ENCODE results near the gene NT5M. TPM values are rescaled to one million over a fixed set of nuclear protein-coding genes. Genes with fewer than 3 reads are reported as not detected.
A peak's percentile ranks its signal among the peaks of the same experiment; 100 is the strongest.

NT5M gene
- total RNA-seq, 1 donor from 2014 or later, result 5.9 TPM

DNA sequence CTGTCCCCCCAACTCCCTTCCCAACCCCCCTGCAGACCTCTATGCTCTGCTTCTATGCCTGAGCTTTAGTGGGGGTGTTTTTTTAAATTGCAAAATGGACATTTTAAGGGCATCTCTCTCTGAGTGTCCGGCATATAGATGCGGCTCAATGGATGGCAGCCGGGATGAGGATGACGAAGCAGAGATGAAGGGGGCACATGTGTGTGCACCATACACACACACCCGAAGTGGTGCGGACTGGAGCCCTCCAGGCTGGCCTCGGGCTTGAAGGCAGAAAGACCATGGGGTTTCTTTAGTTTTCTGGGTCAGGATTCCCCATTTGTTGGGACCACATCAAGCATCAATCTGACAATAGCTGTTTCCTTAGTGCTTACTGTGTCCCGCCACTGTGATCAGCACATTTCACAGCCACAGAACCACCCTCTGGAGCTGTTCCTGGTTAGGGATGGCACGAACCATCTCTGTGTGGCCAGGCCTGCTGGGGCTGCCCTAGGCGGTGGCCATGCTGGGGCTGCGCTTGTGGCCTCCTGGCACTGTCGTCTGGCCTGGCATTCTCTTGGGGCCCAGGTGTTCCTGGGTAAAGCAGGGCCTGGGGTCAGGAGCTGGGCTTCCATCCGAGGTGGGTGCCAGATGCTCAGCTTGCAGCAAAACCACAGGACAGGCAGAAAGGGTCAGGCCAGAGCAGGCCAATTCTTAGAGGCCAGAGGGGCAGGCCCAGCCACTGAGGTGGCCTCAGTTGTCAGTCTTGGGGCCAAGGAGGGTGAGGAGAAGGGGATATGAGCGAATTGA, 49.9 kb downstream of the NT5M start:
- Mint-ChIP-seq H3K9me3 (no peaks in the 10 kb centered on the region), H3K4me3 (no peak overlapping the region), H3K4me1 (ENCODE audit: unreplicated experiment) (peaks cover 12% of the 10 kb centered on the region), H3K27ac (no peak overlapping the region), H3K36me3 (no peaks in the 10 kb centered on the region), H3K27me3 (no peaks in the 10 kb centered on the region)
- TF ChIP-seq, protein P1, sequence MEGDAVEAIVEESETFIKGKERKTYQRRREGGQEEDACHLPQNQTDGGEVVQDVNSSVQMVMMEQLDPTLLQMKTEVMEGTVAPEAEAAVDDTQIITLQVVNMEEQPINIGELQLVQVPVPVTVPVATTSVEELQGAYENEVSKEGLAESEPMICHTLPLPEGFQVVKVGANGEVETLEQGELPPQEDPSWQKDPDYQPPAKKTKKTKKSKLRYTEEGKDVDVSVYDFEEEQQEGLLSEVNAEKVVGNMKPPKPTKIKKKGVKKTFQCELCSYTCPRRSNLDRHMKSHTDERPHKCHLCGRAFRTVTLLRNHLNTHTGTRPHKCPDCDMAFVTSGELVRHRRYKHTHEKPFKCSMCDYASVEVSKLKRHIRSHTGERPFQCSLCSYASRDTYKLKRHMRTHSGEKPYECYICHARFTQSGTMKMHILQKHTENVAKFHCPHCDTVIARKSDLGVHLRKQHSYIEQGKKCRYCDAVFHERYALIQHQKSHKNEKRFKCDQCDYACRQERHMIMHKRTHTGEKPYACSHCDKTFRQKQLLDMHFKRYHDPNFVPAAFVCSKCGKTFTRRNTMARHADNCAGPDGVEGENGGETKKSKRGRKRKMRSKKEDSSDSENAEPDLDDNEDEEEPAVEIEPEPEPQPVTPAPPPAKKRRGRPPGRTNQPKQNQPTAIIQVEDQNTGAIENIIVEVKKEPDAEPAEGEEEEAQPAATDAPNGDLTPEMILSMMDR (conservative IDR thresholded peaks at IDR 0.05), result no peak
- no peak for DNase-seq (ENCODE audit: extremely low spot score, unreplicated experiment)

DNA sequence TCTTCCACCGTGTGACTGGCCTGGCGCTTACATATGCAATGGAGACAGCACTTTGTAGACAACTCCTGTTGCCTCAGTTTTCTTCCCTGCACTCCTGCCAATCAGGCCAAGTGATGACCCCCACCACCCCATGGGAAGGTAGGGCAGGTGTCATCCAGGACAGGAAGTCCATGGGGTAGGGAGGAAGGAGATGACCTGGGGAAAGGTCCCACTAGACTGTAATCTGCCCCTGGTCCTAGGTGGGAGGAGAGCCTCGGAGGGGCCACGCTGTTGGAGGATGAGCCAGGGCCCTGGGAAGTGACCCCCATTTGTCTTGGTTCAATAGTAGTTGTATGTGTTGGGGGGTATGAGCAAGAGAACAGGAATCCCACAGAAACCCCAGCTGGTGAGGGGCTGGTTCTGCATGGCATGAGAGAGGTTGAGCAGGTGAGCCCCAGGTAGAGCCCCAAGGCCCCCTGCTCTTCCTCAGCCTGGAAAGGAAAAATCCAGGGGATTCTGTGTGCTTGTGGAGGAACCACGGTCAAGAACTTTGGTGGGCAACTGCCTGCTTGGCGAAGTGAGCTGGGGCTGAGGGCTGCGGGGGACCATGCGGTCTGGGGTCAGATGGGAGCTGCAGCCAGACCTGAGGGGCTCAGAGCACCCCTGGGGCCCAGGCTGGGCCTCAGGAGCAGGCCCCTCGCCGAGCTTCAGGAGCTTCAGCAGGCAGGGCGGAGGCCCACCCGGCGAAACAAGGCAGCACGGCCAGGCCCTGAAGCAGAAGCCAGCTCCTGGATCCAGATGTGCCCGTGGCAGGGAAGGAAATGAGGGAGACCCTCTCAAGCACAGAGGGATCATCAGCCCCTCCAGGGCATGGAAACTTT, 50.7 kb downstream of the NT5M start:
- peaks cover 12% of the 10 kb centered on the region for H3K4me1 Mint-ChIP-seq (ENCODE audit: unreplicated experiment)
- no peak overlapping the region for H3K4me3 Mint-ChIP-seq
- no peak overlapping the region for H3K27ac Mint-ChIP-seq
- DNase-seq (ENCODE audit: extremely low spot score, unreplicated experiment), result no peak
- no peaks in the 10 kb centered on the region for H3K36me3 Mint-ChIP-seq
- TF ChIP-seq, protein P1 (conservative IDR thresholded peaks at IDR 0.05), result no peak
- peaks cover 3% of the 10 kb centered on the region for H3K27me3 Mint-ChIP-seq
- H3K9me3 Mint-ChIP-seq, result peaks cover 4% of the 10 kb centered on the region

DNA sequence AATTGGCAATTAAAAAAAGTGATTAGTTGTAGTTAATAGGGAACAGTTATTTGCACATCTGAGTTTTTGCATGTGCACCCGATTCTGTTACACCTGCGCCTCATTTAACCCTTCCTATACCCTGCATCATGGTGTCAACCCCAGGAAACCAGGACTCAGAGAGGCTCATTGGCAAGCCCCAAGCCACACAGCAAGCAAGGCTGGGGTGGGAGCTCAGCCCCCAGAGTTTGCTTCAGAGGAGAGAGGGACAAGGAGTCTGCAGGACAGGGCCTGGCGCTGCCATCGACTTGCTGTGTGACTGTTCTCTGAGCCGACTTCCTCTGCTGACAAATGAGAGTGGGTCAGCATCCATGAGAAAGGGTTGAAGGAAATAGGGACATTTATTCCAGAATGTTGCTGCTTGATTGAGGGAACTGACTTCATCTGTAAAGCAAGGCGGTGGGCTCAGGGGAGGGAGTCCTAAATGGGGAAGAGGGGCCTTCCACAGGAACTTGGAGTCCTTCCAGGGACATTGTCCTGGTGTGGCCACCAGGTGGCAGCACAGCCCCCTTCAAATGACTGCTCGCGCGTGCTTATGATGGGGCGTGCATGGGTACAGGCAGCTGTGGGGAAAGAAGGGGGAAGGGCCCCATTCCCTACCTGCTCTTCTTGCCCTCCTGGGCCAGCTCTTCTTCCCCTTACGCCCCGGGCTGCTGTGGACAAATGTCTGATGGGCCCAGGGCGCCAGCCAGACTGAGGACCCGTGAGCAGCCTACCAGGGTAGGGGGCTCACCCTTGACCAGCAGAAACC, 51.6 kb downstream of the NT5M start:
- H3K36me3 Mint-ChIP-seq, result no peaks in the 10 kb centered on the region
- no peak overlapping the region for H3K27ac Mint-ChIP-seq
- peak; percentile 84 for DNase-seq (ENCODE audit: extremely low spot score, unreplicated experiment)
- peaks cover 4% of the 10 kb centered on the region for H3K27me3 Mint-ChIP-seq
- TF ChIP-seq, protein P1 (conservative IDR thresholded peaks at IDR 0.05), result peak; percentile 93
- peaks cover 8% of the 10 kb centered on the region for H3K9me3 Mint-ChIP-seq
- H3K4me3 Mint-ChIP-seq, result no peak overlapping the region
- H3K4me1 Mint-ChIP-seq (ENCODE audit: unreplicated experiment), result peaks cover 12% of the 10 kb centered on the region

DNA sequence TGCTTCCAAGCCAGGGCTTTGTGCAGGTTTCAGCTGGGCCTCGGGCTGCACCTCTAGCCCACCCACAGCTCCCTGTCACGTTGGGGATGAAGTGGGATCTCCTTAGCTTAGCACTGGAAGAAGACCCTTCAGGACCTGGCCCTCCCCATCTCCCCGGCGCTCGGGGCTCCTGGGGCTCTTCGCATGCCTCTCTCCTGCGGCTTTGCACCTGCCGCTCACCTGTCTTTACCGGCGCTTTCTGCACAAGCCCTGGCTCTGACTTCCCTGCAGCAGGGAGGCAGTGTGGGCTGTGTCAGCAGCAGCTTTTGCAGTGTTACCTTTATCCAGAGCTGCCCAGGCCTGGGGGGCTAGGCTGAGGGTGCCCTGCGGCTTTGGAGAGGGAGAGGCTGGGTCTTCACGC, 52.3 kb downstream of the NT5M start:
- H3K27ac Mint-ChIP-seq, result no peak overlapping the region
- H3K4me1 Mint-ChIP-seq (ENCODE audit: unreplicated experiment), result peaks cover 12% of the 10 kb centered on the region
- no peak for DNase-seq (ENCODE audit: extremely low spot score, unreplicated experiment)
- peaks cover 15% of the 10 kb centered on the region for H3K9me3 Mint-ChIP-seq
- TF ChIP-seq, protein P1 (conservative IDR thresholded peaks at IDR 0.05), result no peak
- no peak overlapping the region for H3K4me3 Mint-ChIP-seq
- peaks cover 4% of the 10 kb centered on the region for H3K27me3 Mint-ChIP-seq
- no peaks in the 10 kb centered on the region for H3K36me3 Mint-ChIP-seq

DNA sequence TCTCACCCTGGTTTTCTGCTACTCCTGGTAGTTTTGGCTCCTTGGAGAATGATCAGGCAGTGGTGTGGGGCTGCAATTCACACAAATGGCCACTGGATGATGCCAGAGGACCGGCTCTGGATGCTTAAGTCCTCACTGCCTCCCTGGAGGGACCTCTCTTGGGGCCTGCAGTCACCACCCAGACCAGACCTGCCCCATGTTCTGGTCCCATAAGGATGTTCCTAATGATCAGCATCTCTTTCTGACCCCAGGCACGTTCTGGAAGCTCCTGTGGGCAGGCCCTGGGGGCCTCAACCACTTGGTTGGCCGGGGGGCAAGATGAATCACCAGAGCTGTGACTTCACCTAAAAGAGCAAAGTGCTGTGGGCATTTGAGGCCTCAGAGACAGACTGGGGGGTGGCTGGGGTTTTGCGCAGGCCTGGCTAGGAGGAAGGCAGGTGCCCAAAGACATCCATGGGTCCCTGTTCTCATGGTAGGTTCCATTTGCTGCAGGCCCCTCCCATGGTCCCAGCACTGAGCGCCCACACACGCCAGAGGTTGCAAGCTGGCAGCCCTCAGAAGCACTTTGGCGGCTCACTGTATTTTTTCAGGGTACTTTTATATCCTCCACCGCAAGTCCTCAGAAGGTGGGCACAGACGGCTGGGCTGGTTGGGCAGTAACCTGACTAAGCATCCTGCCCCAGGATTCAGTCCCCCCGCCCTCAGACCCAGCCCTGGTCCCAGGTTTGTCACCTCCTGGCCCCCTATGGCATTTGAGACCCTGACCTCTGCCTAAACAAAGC, 53.2 kb downstream of the NT5M start:
- Mint-ChIP-seq H3K27ac (no peak overlapping the region), H3K36me3 (no peaks in the 10 kb centered on the region), H3K9me3 (peaks cover 18% of the 10 kb centered on the region), H3K4me1 (ENCODE audit: unreplicated experiment) (peaks cover 12% of the 10 kb centered on the region), H3K4me3 (no peak overlapping the region), H3K27me3 (peaks cover 8% of the 10 kb centered on the region)
- TF ChIP-seq, protein P1 (conservative IDR thresholded peaks at IDR 0.05), result peak; percentile 97
- peak; percentile 81 for DNase-seq (ENCODE audit: extremely low spot score, unreplicated experiment)
